Stimulated activated CD4-positive, alpha-beta T cell treated with anti-CD3 and anti-CD28 coated beads, Interleukin-4, amount 100 ng/mL, for 1 hour (primary cell): ENCODE measurements around the gene CHAT.

Experiments
- DNase-seq: peaks from one replicate; pipeline ENCODE4 v3.0.0-alpha.2; 2020

The CHAT gene

GRCh38 chr10:49613882-49614241 lies at the start of gene CHAT:
Gene CHAT, plus strand, starts transcription at chr10:49614037. Its CDS starts 153 bp downstream, at chr10:49614190.
- DNase-seq, result no peak

GRCh38 chr10:49564461-49565009 lies 49.3 kb upstream of the CHAT start:
- DNase-seq, result no peak

GRCh38 chr10:49567810-49568209 lies 46.0 kb upstream of the CHAT start:
- DNase-seq, result no peak

- DNase-seq, result no peak
Measured at GRCh38 chr10:49568235-49568634, 45.6 kb upstream of the CHAT start.

GRCh38 chr10:49569031-49569631 lies 44.7 kb upstream of the CHAT start:
- no peak for DNase-seq

GRCh38 chr10:49571388-49571787 lies 42.4 kb upstream of the CHAT start:
- no peak for DNase-seq

- no peak for DNase-seq
Measured at GRCh38 chr10:49572594-49573114, 41.2 kb upstream of the CHAT start.

GRCh38 chr10:49575489-49576072 lies 38.3 kb upstream of the CHAT start:
- DNase-seq, result no peak

GRCh38 chr10:49577182-49577925 lies 36.5 kb upstream of the CHAT start:
- DNase-seq, result no peak

- no peak for DNase-seq
Measured at GRCh38 chr10:49578392-49578791, 35.4 kb upstream of the CHAT start.

GRCh38 chr10:49579621-49580020 lies 34.2 kb upstream of the CHAT start:
- no peak for DNase-seq

- DNase-seq, result no peak
Measured at GRCh38 chr10:49585387-49585786, 28.4 kb upstream of the CHAT start.

GRCh38 chr10:49587981-49588380 lies 25.9 kb upstream of the CHAT start:
- no peak for DNase-seq

GRCh38 chr10:49592726-49593563 lies 20.9 kb upstream of the CHAT start:
- peak; percentile 54 for DNase-seq

- DNase-seq, result no peak
Measured at GRCh38 chr10:49593564-49593875, 20.3 kb upstream of the CHAT start.

GRCh38 chr10:49593998-49594397 lies 19.8 kb upstream of the CHAT start:
- no peak for DNase-seq

- no peak for DNase-seq
Measured at GRCh38 chr10:49594594-49594993, 19.2 kb upstream of the CHAT start.

- DNase-seq, result no peak
Measured at GRCh38 chr10:49595003-49595712, 18.7 kb upstream of the CHAT start.

GRCh38 chr10:49595713-49596492 lies 17.9 kb upstream of the CHAT start:
- no peak for DNase-seq

GRCh38 chr10:49596493-49596809 lies 17.4 kb upstream of the CHAT start:
- no peak for DNase-seq

- DNase-seq, result no peak
Measured at GRCh38 chr10:49596836-49597235, 17.0 kb upstream of the CHAT start.
